HepG2 (cell line): ENCODE results near the gene MED23.

Experiments
- CTCF ChIP-seq: sonication (generic); formaldehyde crosslinking; IDR thresholded peaks from 2 replicates; pipeline ENCODE4 v1.5.0; 2020; ENCODE audit warnings: mild to moderate bottlenecking, missing genetic modification reagents, moderate library complexity
- GATAD1 ChIP-seq: IDR thresholded peaks from 2 replicates; pipeline ENCODE4 v1.6.1; 2016; ENCODE audit warnings: missing genetic modification reagents, missing compliant biosample characterization
- MZF1 ChIP-seq: sonication (generic); formaldehyde crosslinking; IDR thresholded peaks from 2 replicates; pipeline ENCODE4 v1.8.1; 2023; ENCODE audit warnings: mild to moderate bottlenecking, missing genetic modification reagents, borderline replicate concordance
- NCOA2 ChIP-seq: sonication (generic); formaldehyde crosslinking; IDR thresholded peaks from 2 replicates; pipeline ENCODE4 v1.8.0; 2022; ENCODE audit warnings: inconsistent platforms
- RFXAP ChIP-seq: sonication (generic); formaldehyde crosslinking; IDR thresholded peaks from 2 replicates; pipeline ENCODE4 v1.4.0; 2020; ENCODE audit warnings: missing genetic modification reagents, borderline replicate concordance
- SMARCC2 ChIP-seq: fragments of 450-650 bp; IDR thresholded peaks from 2 replicates; pipeline ENCODE4 v1.6.1; 2017; ENCODE audit warnings: antibody characterized with exemption, mild to moderate bottlenecking
- SP1 ChIP-seq, 2 experiments: fragments of 450-650 bp in 1 of 2; sonication (generic) in 1 of 2; formaldehyde crosslinking in 1 of 2; IDR thresholded peaks; 2 replicates each; pipeline versions ENCODE4 v1.4.0 to v1.6.1; 2016 to 2020; ENCODE audit warnings: missing genetic modification reagents in 1 of 2
- ZNF274 ChIP-seq: sonication (generic); formaldehyde crosslinking; IDR thresholded peaks from 2 replicates; pipeline ENCODE4 v1.5.1; 2020; ENCODE audit warnings: mild to moderate bottlenecking, missing genetic modification reagents
- ZNF33A ChIP-seq: sonication (generic); formaldehyde crosslinking; IDR thresholded peaks from 2 replicates; pipeline ENCODE4 v1.5.1; 2020; ENCODE audit warnings: missing genetic modification reagents, mild to moderate bottlenecking, moderate library complexity, borderline replicate concordance
- ZNF510 ChIP-seq: sonication (generic); formaldehyde crosslinking; IDR thresholded peaks from 2 replicates; pipeline ENCODE4 v1.4.0; 2020; ENCODE audit warnings: low read depth, mild to moderate bottlenecking, missing genetic modification reagents
- ZNF558 ChIP-seq: sonication (generic); formaldehyde crosslinking; IDR thresholded peaks from 2 replicates; pipeline ENCODE4 v1.9.0; 2022; ENCODE audit warnings: mild to moderate bottlenecking, missing genetic modification reagents, borderline replicate concordance
- ZNF83 ChIP-seq: sonication (generic); formaldehyde crosslinking; IDR thresholded peaks from 2 replicates; pipeline ENCODE4 v1.4.0; 2020; ENCODE audit warnings: missing genetic modification reagents, mild to moderate bottlenecking, borderline replicate concordance

- TF ChIP-seq ZNF83 (CRISPR knock-in tag): no peak
- TF ChIP-seq NCOA2: no peak
- no peak for TF ChIP-seq RFXAP (CRISPR knock-in tag)
- no peak for TF ChIP-seq GATAD1 (CRISPR knock-in tag)
- TF ChIP-seq CTCF (CRISPR knock-in tag): no peak
- no peak for TF ChIP-seq ZNF510 (CRISPR knock-in tag)
- no peak for TF ChIP-seq SP1 (IDR thresholded peaks at IDR 0.05)
- TF ChIP-seq SP1 (CRISPR knock-in tag; IDR thresholded peaks at IDR 0.05): no peak
- no peak for TF ChIP-seq ZNF274 (CRISPR knock-in tag)
- TF ChIP-seq MZF1 (CRISPR knock-in tag): no peak
- no peak for TF ChIP-seq ZNF558 (CRISPR knock-in tag)
- TF ChIP-seq ZNF33A (CRISPR knock-in tag): no peak
- no peak for TF ChIP-seq SMARCC2
Observed at GRCh38 chr6:131565056-131565455, 63.0 kb downstream of the MED23 start.
